ENCODE data around the gene PAOX. TPM values are rescaled to one million over a fixed set of nuclear protein-coding genes. Genes with fewer than 3 reads are reported as not detected.
A peak's percentile ranks its signal among the peaks of the same experiment; 100 is the strongest.

Gene PAOX
- total and polyA plus RNA-seq, 2 of the 13 experiments (the other 11 are each of a cell fraction or from before 2014, with no cell fraction given) = 0.49 to 0.77 TPM

DNA sequence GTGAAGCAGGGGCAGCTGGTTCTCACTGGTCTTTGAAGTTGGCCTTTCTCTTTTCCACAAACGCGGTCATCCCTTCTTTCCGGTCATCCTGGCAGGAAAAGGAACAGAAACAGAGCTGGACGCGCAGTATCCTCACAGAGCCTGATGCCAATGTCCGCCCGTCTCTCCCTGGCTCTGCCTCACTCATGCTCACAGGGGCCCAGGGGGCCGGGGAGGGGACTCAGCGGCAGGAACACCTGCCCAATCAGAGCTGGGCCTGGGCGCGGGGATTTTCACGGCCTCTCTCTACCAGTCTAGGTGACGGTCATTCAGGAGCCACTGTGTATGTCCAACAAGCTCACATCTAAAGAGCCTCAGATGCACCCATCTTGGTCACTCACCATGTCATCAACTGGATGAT is 16.2 kb upstream of the PAOX start:
- no peak for DNase-seq (ENCODE audit: low spot score)
- peaks cover 23 to 45% of the 10 kb centered on the region in 2 experiments for H3K36me3 ChIP-seq (replicated peaks in 1 of 2; ENCODE audit: control insufficient read depth in 1 of 2, insufficient read depth in 2 of 2, low read length in 2 of 2)
- peaks cover 25% of the 10 kb centered on the region for H3K4me1 ChIP-seq (ENCODE audit: insufficient read depth, low read length)
- no peak for ATAC-seq
- no peak overlapping the region for H3K9ac ChIP-seq (ENCODE audit: insufficient read depth, low read depth, low read length)
- H3K4me3 ChIP-seq (replicated peaks in 1 of 3; ENCODE audit: insufficient read depth in 1 of 3, low read depth in 2 of 3, low read length in 3 of 3) = no peak overlapping the region
- CTCF ChIA-PET (ENCODE audit: low intra/inter-chr PET ratio, low total read pairs) = no interaction called here
- TF ChIP-seq RBFOX2 (IDR thresholded peaks at IDR 0.05; ENCODE audit: low read depth, low read length) = 0 out of 2 replicates have a peak, but pooled peaks have one; percentile 18
- TF ChIP-seq RBM22 (optimal IDR thresholded peaks at IDR 0.05; ENCODE audit: low read length) = peak; percentile 58
- TF ChIP-seq ZNF558 (CRISPR knock-in tag; IDR thresholded peaks at IDR 0.05; ENCODE audit: borderline replicate concordance) = no peak
- TF ChIP-seq CAMTA2 (CRISPR knock-in tag; IDR thresholded peaks at IDR 0.05; ENCODE audit: borderline replicate concordance) = no peak
- TF ChIP-seq ELK4 (CRISPR knock-in tag; IDR thresholded peaks at IDR 0.05; ENCODE audit: borderline replicate concordance) = no peak
- peak; percentile 47 for TF ChIP-seq AGO2 (optimal IDR thresholded peaks at IDR 0.05; ENCODE audit: low read depth, low read length)
- no peak overlapping the region for H2AFZ ChIP-seq (ENCODE audit: low read length)
- POLR2A ChIA-PET = interaction anchor here (5.8 kb wide), 1 partner anchor 15 kb away, joined by 78 read pairs; the partner anchor contains the start of gene PAOX
- H3K27me3 ChIP-seq (ENCODE audit: control insufficient read depth in 1 of 2, insufficient read depth in 2 of 2, low read length in 2 of 2) = no peaks in the 10 kb centered on the region
- no peak overlapping the region for H3K4me2 ChIP-seq (ENCODE audit: low read depth, low read length)
- in situ Hi-C loops (cut with HindIII; ENCODE audit: extremely low pct_ligation_motif_present, low pct_unique_long_range_greater_than_20kb) = no loop called here
- no peak overlapping the region for H3K27ac ChIP-seq (ENCODE audit: extremely low read length, insufficient read depth, low read length)
- H3K79me2 ChIP-seq (ENCODE audit: insufficient read depth, low read length) = no peaks in the 10 kb centered on the region
- FAIRE-seq = no peak
- H4K20me1 ChIP-seq (ENCODE audit: insufficient read depth, low read length) = no peaks in the 10 kb centered on the region
- 93% methylated on average over 9 of the region's 13 CpGs for WGBS (ENCODE audit: low lambda C conversion rate)
- H3K9me3 ChIP-seq (ENCODE audit: low read length) = no peaks in the 10 kb centered on the region
- intact Hi-C loops (cut with micrococcal nuclease; ENCODE audit: unreplicated experiment) = no loop called here
- BruUV-seq (replicated peaks) = no TSS peak

Measured in HepG2 (cell line).